Measurements from ENCODE around the gene CLIC3.

- TF ChIP-seq RARB (CRISPR knock-in tag; IDR thresholded peaks at IDR 0.05) (no peak), PATZ1 (CRISPR knock-in tag; IDR thresholded peaks at IDR 0.05; ENCODE audit: borderline replicate concordance) (no peak), ZFP3 (CRISPR knock-in tag; IDR thresholded peaks at IDR 0.05) (no peak), TCF4 (CRISPR knock-in tag; IDR thresholded peaks at IDR 0.05; ENCODE audit: borderline replicate concordance) (no peak), ZFP30 (CRISPR knock-in tag; IDR thresholded peaks at IDR 0.05) (no peak), BACH2 (CRISPR knock-in tag; IDR thresholded peaks at IDR 0.05; ENCODE audit: borderline replicate concordance) (no peak), CSDC2 (CRISPR knock-in tag; IDR thresholded peaks at IDR 0.05) (no peak), CSRNP3 (CRISPR knock-in tag; IDR thresholded peaks at IDR 0.05) (no peak)
Measured at GRCh38 chr9:137029058-137029936, 32.9 kb upstream of the CLIC3 start.
